HEK293T (cell line): ENCODE measurements around the gene C12orf56.

Experiments
- CTCF ChIA-PET: fragments of 350-600 bp; formaldehyde crosslinking; extraction: SDS; loops from one replicate; lab custom pipeline; 2021; ENCODE audit warnings: antibody characterized with exemption, inconsistent platforms; lab: Yijun Ruan, JAX
- POLR2A ChIA-PET: fragments of 350-600 bp; formaldehyde crosslinking; extraction: SDS; loops from one replicate; lab custom pipeline; 2020; ENCODE audit warnings: antibody characterized with exemption, inconsistent platforms; lab: Yijun Ruan, JAX
- DNase-seq: peaks from one replicate; pipeline ENCODE4 v3.0.0; 2012; ENCODE audit warnings: mixed read lengths; ENCODE audit errors: extremely low spot score
- ARNT ChIP-seq: fragments of 450-650 bp; IDR thresholded peaks from 2 replicates; pipeline ENCODE4 v1.6.1; 2017; ENCODE audit warnings: mild to moderate bottlenecking
- BHLHE40 ChIP-seq: fragments of 450-650 bp; IDR thresholded peaks from 2 replicates; pipeline ENCODE4 v1.6.1; 2016; ENCODE audit warnings: mild to moderate bottlenecking, moderate library complexity, borderline replicate concordance
- CTBP1 ChIP-seq: fragments of 450-650 bp; IDR thresholded peaks from 2 replicates; pipeline ENCODE4 v1.6.1; 2016; ENCODE audit warnings: borderline replicate concordance
- ELF4 ChIP-seq: fragments of 450-650 bp; IDR thresholded peaks from 2 replicates; pipeline ENCODE4 v1.6.1; 2017; ENCODE audit warnings: antibody characterized with exemption
- FOXA1 ChIP-seq: fragments of 450-650 bp; IDR thresholded peaks from 2 replicates; pipeline ENCODE4 v1.6.1; 2016; ENCODE audit warnings: mild to moderate bottlenecking
- FOXK2 ChIP-seq: fragments of 450-650 bp; IDR thresholded peaks from 2 replicates; pipeline ENCODE4 v1.6.1; 2016; ENCODE audit warnings: mild to moderate bottlenecking
- FOXM1 ChIP-seq: fragments of 450-650 bp; IDR thresholded peaks from 2 replicates; pipeline ENCODE4 v1.6.1; 2017; ENCODE audit warnings: mild to moderate bottlenecking, borderline replicate concordance
- HDGF ChIP-seq: fragments of 450-650 bp; IDR thresholded peaks from 2 replicates; pipeline ENCODE4 v1.6.1; 2017; ENCODE audit warnings: antibody characterized with exemption, borderline replicate concordance
- L3MBTL2 ChIP-seq: fragments of 450-650 bp; conservative IDR thresholded peaks from 2 replicates; pipeline ENCODE4 v1.6.1; 2016; ENCODE audit warnings: mild to moderate bottlenecking
- LEF1 ChIP-seq: fragments of 450-650 bp; IDR thresholded peaks from 2 replicates; pipeline ENCODE4 v1.6.1; 2017; ENCODE audit warnings: mild to moderate bottlenecking, borderline replicate concordance
- NFRKB ChIP-seq: fragments of 450-650 bp; IDR thresholded peaks from 2 replicates; pipeline ENCODE4 v1.6.1; 2016; ENCODE audit warnings: mild to moderate bottlenecking, moderate library complexity
- SP1 ChIP-seq: fragments of 450-650 bp; IDR thresholded peaks from 2 replicates; pipeline ENCODE4 v1.6.1; 2017
- SUZ12 ChIP-seq: fragments of 450-650 bp; IDR thresholded peaks from 2 replicates; pipeline ENCODE4 v1.6.1; 2016; ENCODE audit warnings: mild to moderate bottlenecking
- TARDBP ChIP-seq: fragments of 450-650 bp; IDR thresholded peaks from 2 replicates; pipeline ENCODE4 v1.6.1; 2016
- ZNF384 ChIP-seq: fragments of 450-650 bp; IDR thresholded peaks from 2 replicates; pipeline ENCODE4 v1.6.1; 2016
- TF ChIP-seq, protein P1 (sequence below): fragments of 450-650 bp; IDR thresholded peaks from 2 replicates; pipeline ENCODE4 v1.6.1; 2016

The C12orf56 gene

DNA sequence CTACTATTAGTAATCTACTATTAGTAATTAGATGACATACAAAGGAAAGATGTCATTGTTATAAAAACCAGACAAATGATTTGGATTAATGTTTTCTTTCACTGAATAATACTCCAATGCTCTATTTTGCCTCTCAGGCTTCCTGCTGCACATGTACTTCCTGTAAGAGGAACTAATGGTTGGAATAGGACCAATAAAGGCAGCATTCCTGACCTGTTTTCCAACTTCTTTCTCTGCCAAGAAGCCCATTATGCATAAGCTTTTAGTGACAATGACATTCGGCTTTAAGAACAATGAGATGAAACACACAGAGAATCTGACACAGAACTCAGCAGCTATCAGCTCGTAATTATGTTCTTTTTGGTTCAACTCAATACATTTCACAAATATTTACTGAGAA lies 5.2 kb upstream of the C12orf56 start:
- TF ChIP-seq FOXK2 (no peak), FOXA1 (no peak), BHLHE40 (no peak), FOXM1 (no peak), SP1 (no peak), L3MBTL2 (no peak), LEF1 (no peak), CTBP1 (no peak), NFRKB (no peak), ZNF384 (no peak), ELF4 (no peak), SUZ12 (no peak), HDGF (no peak)
- TF ChIP-seq, protein P1, sequence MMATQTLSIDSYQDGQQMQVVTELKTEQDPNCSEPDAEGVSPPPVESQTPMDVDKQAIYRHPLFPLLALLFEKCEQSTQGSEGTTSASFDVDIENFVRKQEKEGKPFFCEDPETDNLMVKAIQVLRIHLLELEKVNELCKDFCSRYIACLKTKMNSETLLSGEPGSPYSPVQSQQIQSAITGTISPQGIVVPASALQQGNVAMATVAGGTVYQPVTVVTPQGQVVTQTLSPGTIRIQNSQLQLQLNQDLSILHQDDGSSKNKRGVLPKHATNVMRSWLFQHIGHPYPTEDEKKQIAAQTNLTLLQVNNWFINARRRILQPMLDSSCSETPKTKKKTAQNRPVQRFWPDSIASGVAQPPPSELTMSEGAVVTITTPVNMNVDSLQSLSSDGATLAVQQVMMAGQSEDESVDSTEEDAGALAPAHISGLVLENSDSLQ = no peak
- CTCF ChIA-PET = no interaction called here
- no peak for DNase-seq
- POLR2A ChIA-PET = interaction anchor here (0.6 kb wide), 1 partner anchor 9 kb away, joined by 3 read pairs; the partner anchor contains the start of gene XPOT

DNA sequence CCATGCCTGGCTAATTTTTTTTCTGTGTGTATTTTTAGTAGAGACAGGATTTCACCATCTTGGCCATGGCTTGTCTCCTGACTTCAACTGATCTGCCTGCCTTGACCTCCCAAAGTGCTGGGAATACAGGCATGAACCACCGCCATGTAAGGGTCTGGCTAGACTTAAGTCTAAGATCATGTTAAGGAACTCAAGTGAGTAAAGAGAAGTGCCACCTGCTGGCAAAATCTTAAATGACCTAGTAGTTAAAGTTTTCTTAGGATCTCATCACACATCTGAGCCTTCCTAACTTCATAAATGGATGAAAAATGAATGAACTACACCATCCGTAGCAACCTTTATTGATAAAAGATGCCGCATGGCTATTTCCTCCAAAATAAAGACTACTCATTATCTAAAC lies 1.7 kb upstream of the C12orf56 start:
- CTCF ChIA-PET = interaction anchor here (0.9 kb wide), 1 partner anchor 13 kb away, joined by 5 read pairs; no protein-coding TSS in a partner anchor

DNA sequence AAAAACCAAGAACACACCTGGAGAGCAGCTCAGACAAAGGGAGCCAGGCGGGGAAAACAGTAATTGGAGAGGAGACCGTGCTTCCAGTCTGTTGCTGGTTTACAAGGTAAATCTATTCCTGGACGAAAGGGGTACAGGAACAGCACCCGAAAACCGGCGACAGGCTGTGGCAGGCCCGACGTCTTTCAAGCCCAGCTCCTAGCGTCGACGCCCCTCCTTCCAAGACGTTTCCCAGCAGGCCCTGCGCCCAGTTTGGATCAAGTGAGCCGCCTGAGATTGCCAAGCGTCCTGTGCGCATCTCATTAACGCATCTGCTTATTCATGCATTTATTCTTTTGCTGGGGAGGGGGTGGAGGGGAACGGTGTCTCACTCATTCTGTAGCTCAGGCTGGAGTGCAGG lies 1.4 kb downstream of the C12orf56 start:
- POLR2A ChIA-PET = interaction anchor here (2.1 kb wide), 1 partner anchor 14 kb away, joined by 11 read pairs; the partner anchor contains the start of gene XPOT
- CTCF ChIA-PET = no interaction called here
- no peak for DNase-seq
- TF ChIP-seq ELF4 = no peak
- TF ChIP-seq FOXA1 = no peak
- no peak for TF ChIP-seq TARDBP
- no peak for TF ChIP-seq FOXM1
- TF ChIP-seq L3MBTL2 = no peak
- no peak for TF ChIP-seq ZNF384
- TF ChIP-seq SP1 = no peak
- TF ChIP-seq CTBP1 = no peak
- no peak for TF ChIP-seq ARNT
- TF ChIP-seq, protein P1 = no peak
- TF ChIP-seq LEF1 = no peak
- TF ChIP-seq SUZ12 = no peak
- no peak for TF ChIP-seq FOXK2
- no peak for TF ChIP-seq NFRKB
- TF ChIP-seq BHLHE40 = no peak
- TF ChIP-seq HDGF = no peak

More for the DNA sequence above, 1.7 kb upstream of the C12orf56 start:
- POLR2A ChIA-PET = interaction anchor here (2.6 kb wide), 1 partner anchor 12 kb away, joined by 9 read pairs; the partner anchor contains the start of gene XPOT
- no peak for TF ChIP-seq CTBP1
- no peak for TF ChIP-seq HDGF
- no peak for TF ChIP-seq BHLHE40
- TF ChIP-seq, protein P1 = no peak
- TF ChIP-seq SUZ12 = no peak
- peak; percentile 16 for DNase-seq

DNA sequence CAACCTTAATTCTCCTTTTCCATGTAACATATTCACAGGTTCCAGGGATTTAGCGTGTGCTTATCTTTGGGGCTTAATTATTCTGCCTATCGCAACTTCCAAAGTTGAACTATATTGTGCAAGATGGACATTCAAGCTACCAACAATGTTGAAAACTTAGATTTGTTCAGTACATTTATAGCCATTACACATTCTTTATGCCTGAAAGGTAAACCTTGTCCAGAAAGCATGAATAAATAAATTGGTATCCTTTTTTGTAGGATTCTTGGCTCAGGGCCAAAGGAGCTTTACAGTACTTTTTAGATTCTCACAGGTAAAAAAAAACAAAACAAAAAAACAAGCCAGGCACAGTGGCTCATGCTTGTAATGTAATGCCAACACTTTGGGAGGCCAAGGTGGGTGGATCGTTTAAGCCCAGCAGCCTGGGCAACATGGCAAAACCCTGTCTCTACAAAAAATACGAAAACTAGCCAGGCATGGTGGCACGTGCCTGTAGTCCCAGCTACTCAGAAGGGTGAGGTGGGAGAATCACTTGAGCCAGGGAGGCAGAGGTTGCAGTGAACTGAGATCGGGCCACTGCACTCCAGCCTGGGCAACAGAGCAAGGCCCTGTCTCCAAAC lies 3.3 kb downstream of the C12orf56 start:
- CTCF ChIA-PET = interaction anchor here (0.7 kb wide), 1 partner anchor 115 kb away, joined by 4 read pairs; no protein-coding TSS in a partner anchor

DNA sequence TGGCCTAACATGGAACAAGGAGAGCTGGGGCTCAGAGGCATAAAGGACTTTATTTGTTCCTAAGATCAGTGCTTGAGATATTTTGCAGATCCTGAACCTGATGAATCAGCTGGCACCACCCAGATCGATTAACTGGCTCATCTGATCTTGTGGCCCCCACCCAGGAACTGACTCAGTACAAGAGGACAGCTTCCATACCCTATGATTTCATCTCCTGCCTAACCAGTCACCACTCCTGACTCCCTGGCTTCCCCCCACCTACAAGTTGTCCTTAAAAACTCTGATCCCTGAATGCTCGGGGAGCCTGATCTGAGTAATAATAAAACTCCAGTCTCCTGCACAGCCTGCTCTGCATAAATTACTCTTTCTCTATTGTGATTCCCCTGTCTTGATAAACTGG lies 5.1 kb downstream of the C12orf56 start:
- no peak for DNase-seq
- no peak for TF ChIP-seq NFRKB
- no peak for TF ChIP-seq SUZ12
- TF ChIP-seq LEF1 = no peak
- TF ChIP-seq HDGF = no peak
- no peak for TF ChIP-seq FOXM1
- no peak for TF ChIP-seq ZNF384
- TF ChIP-seq CTBP1 = no peak
- TF ChIP-seq TARDBP = no peak
- no peak for TF ChIP-seq SP1
- no peak for TF ChIP-seq BHLHE40
- ChIA-PET CTCF (no interaction called here), POLR2A (interaction anchor here (0.6 kb wide), 1 partner anchor 10 kb away, joined by 3 read pairs; no protein-coding TSS in a partner anchor)

More for the DNA sequence above, 3.3 kb downstream of the C12orf56 start:
- no peak for DNase-seq
- POLR2A ChIA-PET = interaction anchor here (2.1 kb wide), 1 partner anchor 16 kb away, joined by 11 read pairs; the partner anchor contains the start of gene XPOT
- TF ChIP-seq CTBP1 (no peak), FOXA1 (no peak), FOXM1 (no peak), SP1 (no peak), HDGF (no peak)
- TF ChIP-seq, protein P1 = no peak
